ENCODE results near the gene PIK3C3.

PIK3C3 gene

GRCh38 chr18:41938445-41938844, 16.6 kb upstream of the PIK3C3 start:
- Histone ChIP-seq H3K36me3 (ENCODE audit: control insufficient read depth, insufficient read depth, low read length) (no peaks in the 10 kb centered on the region), H3K4me3 (ENCODE audit: low read length) (no peak overlapping the region), H3K27me3 (ENCODE audit: control insufficient read depth, insufficient read depth, low read length) (no peaks in the 10 kb centered on the region), H3K4me1 (ENCODE audit: control insufficient read depth, insufficient read depth, low read length) (no peaks in the 10 kb centered on the region), H3K9ac (ENCODE audit: low read length) (no peak overlapping the region), H3K9me3 (ENCODE audit: control insufficient read depth, low read length) (no peaks in the 10 kb centered on the region)

DNA sequence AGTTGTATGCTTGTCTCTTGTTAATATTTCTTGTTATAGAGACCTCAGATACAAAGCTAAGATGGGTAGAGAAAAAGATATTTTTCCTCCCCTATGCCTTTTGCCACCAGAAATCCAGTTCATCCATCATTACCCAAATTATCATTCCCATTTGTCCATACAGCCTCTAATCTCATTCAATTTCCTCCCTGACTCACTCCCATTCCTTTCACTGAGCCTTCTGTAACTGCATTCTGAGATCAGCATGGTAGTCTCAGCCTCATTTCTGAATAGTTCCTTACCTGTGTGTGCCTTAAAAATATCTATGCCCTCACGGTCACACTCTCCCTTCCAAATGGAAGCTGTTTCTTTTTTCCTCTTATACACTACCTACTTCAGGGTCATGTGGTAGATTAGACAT, 15.7 kb upstream of the PIK3C3 start:
- H3K27me3 ChIP-seq (ENCODE audit: control insufficient read depth, insufficient read depth, low read length), result no peaks in the 10 kb centered on the region
- no peaks in the 10 kb centered on the region for H3K4me1 ChIP-seq (ENCODE audit: control insufficient read depth, insufficient read depth, low read length)
- no peaks in the 10 kb centered on the region for H3K36me3 ChIP-seq (ENCODE audit: control insufficient read depth, insufficient read depth, low read length)
- no peak overlapping the region for H3K9ac ChIP-seq (ENCODE audit: low read length)
- H3K9me3 ChIP-seq (ENCODE audit: control insufficient read depth, low read length), result no peaks in the 10 kb centered on the region
- H3K4me3 ChIP-seq (ENCODE audit: low read length), result no peak overlapping the region

- Histone ChIP-seq H3K9ac (ENCODE audit: low read length) (no peak overlapping the region), H3K4me3 (ENCODE audit: low read length) (no peak overlapping the region), H3K27me3 (ENCODE audit: control insufficient read depth, insufficient read depth, low read length) (no peaks in the 10 kb centered on the region), H3K9me3 (ENCODE audit: control insufficient read depth, low read length) (no peaks in the 10 kb centered on the region), H3K4me1 (ENCODE audit: control insufficient read depth, insufficient read depth, low read length) (no peaks in the 10 kb centered on the region), H3K36me3 (ENCODE audit: control insufficient read depth, insufficient read depth, low read length) (no peaks in the 10 kb centered on the region)
Measured at GRCh38 chr18:41940506-41941215, 14.4 kb upstream of the PIK3C3 start.

DNA sequence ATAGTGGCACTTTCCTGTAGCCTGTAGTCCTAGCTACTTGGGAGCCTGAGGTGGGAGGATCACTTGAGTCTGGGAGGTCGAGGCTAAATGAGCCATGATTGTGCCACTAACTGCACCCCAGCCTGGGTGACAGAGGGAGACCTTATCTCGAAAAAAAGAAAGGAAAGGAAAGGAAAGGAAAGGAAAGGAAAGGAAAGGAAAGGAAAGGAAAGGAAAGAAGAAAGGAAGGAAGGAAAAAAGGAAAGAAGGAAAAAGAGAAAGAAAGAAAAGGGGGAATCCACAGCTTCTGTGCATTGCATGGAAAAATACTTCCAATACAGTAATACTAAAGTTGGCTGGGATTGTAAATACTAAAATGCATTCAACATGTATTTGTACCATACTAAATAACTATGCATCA, 12.8 kb upstream of the PIK3C3 start:
- H3K9ac ChIP-seq (ENCODE audit: low read length), result no peak overlapping the region
- H3K36me3 ChIP-seq (ENCODE audit: control insufficient read depth, insufficient read depth, low read length), result no peaks in the 10 kb centered on the region
- H3K9me3 ChIP-seq (ENCODE audit: control insufficient read depth, low read length), result no peaks in the 10 kb centered on the region
- H3K4me3 ChIP-seq (ENCODE audit: low read length), result no peak overlapping the region
- no peaks in the 10 kb centered on the region for H3K4me1 ChIP-seq (ENCODE audit: control insufficient read depth, insufficient read depth, low read length)
- no peaks in the 10 kb centered on the region for H3K27me3 ChIP-seq (ENCODE audit: control insufficient read depth, insufficient read depth, low read length)

- H3K9ac ChIP-seq (ENCODE audit: low read length), result no peak overlapping the region
- no peaks in the 10 kb centered on the region for H3K36me3 ChIP-seq (ENCODE audit: control insufficient read depth, insufficient read depth, low read length)
- H3K27me3 ChIP-seq (ENCODE audit: control insufficient read depth, insufficient read depth, low read length), result no peaks in the 10 kb centered on the region
- no peaks in the 10 kb centered on the region for H3K4me1 ChIP-seq (ENCODE audit: control insufficient read depth, insufficient read depth, low read length)
- H3K4me3 ChIP-seq (ENCODE audit: low read length), result no peak overlapping the region
- H3K9me3 ChIP-seq (ENCODE audit: control insufficient read depth, low read length), result no peaks in the 10 kb centered on the region
Measured at GRCh38 chr18:41948544-41949110, 6.4 kb upstream of the PIK3C3 start.

DNA sequence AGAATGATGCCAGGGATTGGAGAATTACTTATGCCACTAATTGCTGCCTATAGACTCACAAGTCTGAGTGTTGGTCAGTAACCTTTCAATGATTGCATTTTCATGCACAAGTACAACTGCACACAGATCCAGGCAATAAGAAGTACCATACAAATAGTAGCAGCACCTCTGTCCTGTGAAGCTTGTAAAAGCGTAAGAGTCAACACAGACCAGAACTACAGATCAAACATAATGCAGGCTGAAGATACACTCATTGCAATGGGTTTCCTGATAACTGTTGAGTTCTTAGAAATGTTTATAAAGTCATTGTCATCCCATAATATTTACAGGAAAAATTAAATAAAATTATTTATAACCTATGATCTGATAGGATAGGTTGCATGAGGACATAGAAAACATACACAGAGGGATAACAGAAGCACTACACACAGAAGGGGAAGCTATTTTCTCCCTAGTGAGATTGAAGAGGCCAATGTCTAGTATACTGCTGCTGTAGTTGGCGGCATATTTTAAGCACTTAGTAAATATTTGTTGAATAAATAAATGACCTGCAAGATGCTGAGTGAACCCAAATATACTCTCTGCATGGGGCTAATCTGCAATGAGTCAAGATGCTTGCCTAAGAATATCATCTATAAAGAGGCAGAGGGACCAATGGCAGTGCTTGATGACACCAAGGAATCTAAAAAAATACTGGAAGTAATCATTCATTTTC, 5.7 kb upstream of the PIK3C3 start:
- no peak overlapping the region for H3K4me3 ChIP-seq (ENCODE audit: low read length)
- H3K36me3 ChIP-seq (ENCODE audit: control insufficient read depth, insufficient read depth, low read length), result no peaks in the 10 kb centered on the region
- no peaks in the 10 kb centered on the region for H3K27me3 ChIP-seq (ENCODE audit: control insufficient read depth, insufficient read depth, low read length)
- no peaks in the 10 kb centered on the region for H3K4me1 ChIP-seq (ENCODE audit: control insufficient read depth, insufficient read depth, low read length)
- H3K9ac ChIP-seq (ENCODE audit: low read length), result no peak overlapping the region
- H3K9me3 ChIP-seq (ENCODE audit: control insufficient read depth, low read length), result no peaks in the 10 kb centered on the region

DNA sequence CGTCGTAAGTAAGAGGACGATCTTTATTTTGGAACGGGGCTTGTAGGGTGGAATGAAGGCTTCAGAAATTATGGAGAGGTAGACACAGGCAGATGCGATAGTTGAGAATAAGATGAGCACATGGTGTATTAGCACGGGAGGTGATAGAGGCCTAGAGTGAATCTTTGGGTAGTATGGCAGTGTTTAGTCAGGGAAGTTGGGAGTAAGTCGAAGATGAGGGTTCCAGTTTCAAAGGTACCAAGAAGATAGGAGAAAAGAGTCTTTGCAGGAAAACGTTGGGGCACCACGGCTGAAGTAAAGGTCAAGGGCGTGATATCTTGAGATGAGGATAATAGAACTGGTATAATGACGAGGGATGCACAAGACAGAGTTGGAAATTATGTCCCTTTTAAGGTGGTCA, 654 bp downstream of the PIK3C3 start:
- peak overlapping the region; percentile 73 for H3K4me3 ChIP-seq (ENCODE audit: low read length)
- H3K27me3 ChIP-seq (ENCODE audit: control insufficient read depth, insufficient read depth, low read length), result no peaks in the 10 kb centered on the region
- H3K9me3 ChIP-seq (ENCODE audit: control insufficient read depth, low read length), result no peaks in the 10 kb centered on the region

GRCh38 chr18:41959045-41959444, 4.0 kb downstream of the PIK3C3 start:
- no peak overlapping the region for H3K4me3 ChIP-seq (ENCODE audit: low read length)
- H3K9ac ChIP-seq (ENCODE audit: low read length), result no peak overlapping the region
- no peaks in the 10 kb centered on the region for H3K27me3 ChIP-seq (ENCODE audit: control insufficient read depth, insufficient read depth, low read length)
- H3K4me1 ChIP-seq (ENCODE audit: control insufficient read depth, insufficient read depth, low read length), result no peaks in the 10 kb centered on the region
- H3K36me3 ChIP-seq (ENCODE audit: control insufficient read depth, insufficient read depth, low read length), result no peaks in the 10 kb centered on the region
- no peaks in the 10 kb centered on the region for H3K9me3 ChIP-seq (ENCODE audit: control insufficient read depth, low read length)

More for the DNA sequence above, 654 bp downstream of the PIK3C3 start:
- H3K9ac ChIP-seq (ENCODE audit: low read length), result peak overlapping the region; percentile 86
- no peaks in the 10 kb centered on the region for H3K4me1 ChIP-seq (ENCODE audit: control insufficient read depth, insufficient read depth, low read length)
- H3K36me3 ChIP-seq (ENCODE audit: control insufficient read depth, insufficient read depth, low read length), result no peaks in the 10 kb centered on the region

DNA sequence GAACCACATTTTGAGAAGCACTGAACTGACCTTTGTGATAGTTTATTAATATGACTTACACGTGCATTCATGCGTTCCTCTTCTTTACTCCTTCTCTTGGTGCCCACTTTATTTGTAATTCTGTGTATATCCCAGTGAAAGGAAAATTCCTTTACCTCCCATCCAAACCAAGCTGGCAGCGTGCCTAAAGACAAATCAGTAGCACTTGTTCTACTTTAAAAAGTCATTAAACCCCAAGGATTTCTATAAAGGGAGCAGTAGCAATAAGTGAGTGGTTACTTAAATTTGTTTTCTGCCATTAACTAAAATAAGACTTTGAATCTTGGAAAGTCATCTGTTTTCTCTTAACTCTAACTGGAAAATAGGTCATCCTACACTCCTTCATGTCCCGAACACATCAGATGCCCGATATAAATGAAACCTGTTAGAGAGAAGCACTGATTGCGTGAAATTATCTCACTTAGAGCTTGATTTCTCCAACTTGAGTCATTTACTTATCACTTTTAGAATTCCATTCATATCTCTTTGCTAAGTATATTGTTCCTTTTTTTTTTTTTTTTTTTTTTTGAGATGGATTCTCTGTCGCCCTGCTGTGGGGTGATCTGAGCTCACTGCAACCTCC, 10.7 kb downstream of the PIK3C3 start:
- no peak overlapping the region for H3K4me3 ChIP-seq (ENCODE audit: low read length)
- no peaks in the 10 kb centered on the region for H3K27me3 ChIP-seq (ENCODE audit: control insufficient read depth, insufficient read depth, low read length)
- H3K9ac ChIP-seq (ENCODE audit: low read length), result no peak overlapping the region
- H3K4me1 ChIP-seq (ENCODE audit: control insufficient read depth, insufficient read depth, low read length), result no peaks in the 10 kb centered on the region
- H3K9me3 ChIP-seq (ENCODE audit: control insufficient read depth, low read length), result no peaks in the 10 kb centered on the region
- H3K36me3 ChIP-seq (ENCODE audit: control insufficient read depth, insufficient read depth, low read length), result peaks cover 3% of the 10 kb centered on the region

- no peak overlapping the region for H3K4me3 ChIP-seq (ENCODE audit: low read length)
- no peak overlapping the region for H3K9ac ChIP-seq (ENCODE audit: low read length)
- no peaks in the 10 kb centered on the region for H3K9me3 ChIP-seq (ENCODE audit: control insufficient read depth, low read length)
- peaks cover 3% of the 10 kb centered on the region for H3K36me3 ChIP-seq (ENCODE audit: control insufficient read depth, insufficient read depth, low read length)
- H3K4me1 ChIP-seq (ENCODE audit: control insufficient read depth, insufficient read depth, low read length), result no peaks in the 10 kb centered on the region
- no peaks in the 10 kb centered on the region for H3K27me3 ChIP-seq (ENCODE audit: control insufficient read depth, insufficient read depth, low read length)
Measured at GRCh38 chr18:41966943-41967342, 11.9 kb downstream of the PIK3C3 start.

- Histone ChIP-seq H3K9ac (ENCODE audit: low read length) (no peak overlapping the region), H3K36me3 (ENCODE audit: control insufficient read depth, insufficient read depth, low read length) (peaks cover 3% of the 10 kb centered on the region), H3K9me3 (ENCODE audit: control insufficient read depth, low read length) (no peaks in the 10 kb centered on the region)
Measured at GRCh38 chr18:41967680-41968079, 12.6 kb downstream of the PIK3C3 start.

GRCh38 chr18:41969881-41970280, 14.8 kb downstream of the PIK3C3 start:
- Histone ChIP-seq H3K36me3 (ENCODE audit: control insufficient read depth, insufficient read depth, low read length) (peaks cover 3% of the 10 kb centered on the region), H3K4me1 (ENCODE audit: control insufficient read depth, insufficient read depth, low read length) (no peaks in the 10 kb centered on the region), H3K9ac (ENCODE audit: low read length) (no peak overlapping the region), H3K9me3 (ENCODE audit: control insufficient read depth, low read length) (no peaks in the 10 kb centered on the region), H3K27me3 (ENCODE audit: control insufficient read depth, insufficient read depth, low read length) (no peaks in the 10 kb centered on the region), H3K4me3 (ENCODE audit: low read length) (no peak overlapping the region)

More at GRCh38 chr18:41967680-41968079, 12.6 kb downstream of the PIK3C3 start:
- no peaks in the 10 kb centered on the region for H3K27me3 ChIP-seq (ENCODE audit: control insufficient read depth, insufficient read depth, low read length)
- H3K4me1 ChIP-seq (ENCODE audit: control insufficient read depth, insufficient read depth, low read length), result no peaks in the 10 kb centered on the region
- no peak overlapping the region for H3K4me3 ChIP-seq (ENCODE audit: low read length)
